ENCODE measurements around the gene KCNA1. TPM values are rescaled to one million over a fixed set of nuclear protein-coding genes. Genes with fewer than 3 reads are reported as not detected.

Gene KCNA1
- total RNA-seq, 4 donors from 2014 or later: not detected

GRCh38 chr12:4908684-4909409 lies 858 bp upstream of the KCNA1 start:
- Histone ChIP-seq H3K36me3 (no peaks in the 10 kb centered on the region), H3K4me1 (peaks cover 12 to 18% of the 10 kb centered on the region in 2 donors)
- no peak for ATAC-seq

GRCh38 chr12:4909410-4909733 lies 333 bp upstream of the KCNA1 start:
- ATAC-seq (no peak), DNase-seq (no peak)
- no peak for TF ChIP-seq POLR2A (IDR thresholded peaks at IDR 0.05)
- TF ChIP-seq, protein P1, sequence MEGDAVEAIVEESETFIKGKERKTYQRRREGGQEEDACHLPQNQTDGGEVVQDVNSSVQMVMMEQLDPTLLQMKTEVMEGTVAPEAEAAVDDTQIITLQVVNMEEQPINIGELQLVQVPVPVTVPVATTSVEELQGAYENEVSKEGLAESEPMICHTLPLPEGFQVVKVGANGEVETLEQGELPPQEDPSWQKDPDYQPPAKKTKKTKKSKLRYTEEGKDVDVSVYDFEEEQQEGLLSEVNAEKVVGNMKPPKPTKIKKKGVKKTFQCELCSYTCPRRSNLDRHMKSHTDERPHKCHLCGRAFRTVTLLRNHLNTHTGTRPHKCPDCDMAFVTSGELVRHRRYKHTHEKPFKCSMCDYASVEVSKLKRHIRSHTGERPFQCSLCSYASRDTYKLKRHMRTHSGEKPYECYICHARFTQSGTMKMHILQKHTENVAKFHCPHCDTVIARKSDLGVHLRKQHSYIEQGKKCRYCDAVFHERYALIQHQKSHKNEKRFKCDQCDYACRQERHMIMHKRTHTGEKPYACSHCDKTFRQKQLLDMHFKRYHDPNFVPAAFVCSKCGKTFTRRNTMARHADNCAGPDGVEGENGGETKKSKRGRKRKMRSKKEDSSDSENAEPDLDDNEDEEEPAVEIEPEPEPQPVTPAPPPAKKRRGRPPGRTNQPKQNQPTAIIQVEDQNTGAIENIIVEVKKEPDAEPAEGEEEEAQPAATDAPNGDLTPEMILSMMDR (IDR thresholded peaks at IDR 0.05 in 4 of 5, conservative IDR thresholded peaks at IDR 0.05 in 1 of 5): no peak
- in situ Hi-C loops (cut with MboI; ENCODE audit: low sequenced_read_pairs in 4 of 4) (no loop called here), intact Hi-C loops (cut with DNase I; ENCODE audit: low total_unique reads) (no loop called here)
- Histone ChIP-seq H3K4me1 (peaks cover 12 to 18% of the 10 kb centered on the region in 2 donors), H3K27ac (no peak overlapping the region), H3K36me3 (no peaks in the 10 kb centered on the region), H3K27me3 (peaks cover 52 to 60% (median 53%) of the 10 kb centered on the region in 3 donors), H3K4me3 (peak overlapping the region; percentile 41 to 55 (median 47)), H3K9me3 (no peaks in the 10 kb centered on the region)

More at GRCh38 chr12:4908684-4909409, 858 bp upstream of the KCNA1 start:
- in situ Hi-C loops (cut with MboI; ENCODE audit: low sequenced_read_pairs in 4 of 4): no loop called here
- no peaks in the 10 kb centered on the region for H3K9me3 ChIP-seq
- DNase-seq: no peak
- H3K27ac ChIP-seq: no peak overlapping the region
- peaks cover 52 to 60% (median 53%) of the 10 kb centered on the region in 3 donors for H3K27me3 ChIP-seq
- TF ChIP-seq, protein P1 (IDR thresholded peaks at IDR 0.05 in 4 of 5, conservative IDR thresholded peaks at IDR 0.05 in 1 of 5): no peak
- TF ChIP-seq POLR2A (IDR thresholded peaks at IDR 0.05): no peak
- intact Hi-C loops (cut with DNase I; ENCODE audit: low total_unique reads): no loop called here
- peak overlapping the region; percentile 41 to 55 (median 47) for H3K4me3 ChIP-seq

GRCh38 chr12:4910502-4911315 lies 1.0 kb downstream of the KCNA1 start:
- Histone ChIP-seq H3K4me1 (peaks cover 12 to 18% of the 10 kb centered on the region in 2 donors), H3K4me3 (peak overlapping the region; percentile 41 to 55 (median 47)), H3K36me3 (no peaks in the 10 kb centered on the region), H3K27ac (no peak overlapping the region), H3K27me3 (peaks cover 52% of the 10 kb centered on the region in 3 donors), H3K9me3 (no peaks in the 10 kb centered on the region)
- intact Hi-C loops (cut with DNase I; ENCODE audit: low total_unique reads): no loop called here
- DNase-seq (no peak), ATAC-seq (no peak)
- TF ChIP-seq, protein P1 (IDR thresholded peaks at IDR 0.05 in 4 of 5, conservative IDR thresholded peaks at IDR 0.05 in 1 of 5): no peak
- TF ChIP-seq POLR2A (IDR thresholded peaks at IDR 0.05): no peak
- in situ Hi-C loops (cut with MboI; ENCODE audit: low sequenced_read_pairs in 4 of 4): no loop called here

- peaks cover 47 to 52% (median 50%) of the 10 kb centered on the region in 3 donors for H3K27me3 ChIP-seq
- H3K36me3 ChIP-seq: no peaks in the 10 kb centered on the region
- no peaks in the 10 kb centered on the region for H3K9me3 ChIP-seq
- in situ Hi-C loops (cut with MboI; ENCODE audit: low sequenced_read_pairs in 4 of 4) (no loop called here), intact Hi-C loops (cut with DNase I; ENCODE audit: low total_unique reads) (no loop called here)
- H3K4me1 ChIP-seq: peaks cover 12 to 18% of the 10 kb centered on the region in 2 donors
- ATAC-seq (no peak), DNase-seq (no peak)
- no peak for TF ChIP-seq POLR2A (IDR thresholded peaks at IDR 0.05)
- TF ChIP-seq, protein P1 (IDR thresholded peaks at IDR 0.05 in 4 of 5, conservative IDR thresholded peaks at IDR 0.05 in 1 of 5): no peak
- peak overlapping the region in 2 of 4 donors; percentile 46 to 55 for H3K4me3 ChIP-seq
- H3K27ac ChIP-seq: no peak overlapping the region
Observed at GRCh38 chr12:4911316-4911994, 1.8 kb downstream of the KCNA1 start.
